KOPT-K1 (cell line): Measurements from ENCODE around the gene ACTBL2.

ENCODE experiments used
- H3K27ac ChIP-seq: fragments of 200-600 bp; sonication (generic); 2 replicates; pipeline ENCODE4 v1.5.1; 2016; ENCODE audit warnings: antibody characterized with exemption, mild to moderate bottlenecking, low read depth, low read length; ENCODE audit not compliant: poor library complexity, severe bottlenecking
- H3K36me3 ChIP-seq: fragments of 200-600 bp; sonication (generic); 2 replicates; pipeline ENCODE4 v1.5.1; 2017; ENCODE audit warnings: antibody characterized with exemption, mild to moderate bottlenecking, low read length, moderate library complexity; ENCODE audit not compliant: insufficient read depth
- H3K9me3 ChIP-seq: fragments of 200-600 bp; sonication (generic); 2 replicates; pipeline ENCODE4 v1.5.1; 2017; ENCODE audit warnings: antibody characterized with exemption, low read length, mild to moderate bottlenecking; ENCODE audit not compliant: insufficient read depth, poor library complexity, severe bottlenecking

The ACTBL2 gene

GRCh38 chr5:57445006-57445704 lies 37.5 kb downstream of the ACTBL2 start:
- H3K9me3 ChIP-seq, result no peaks in the 10 kb centered on the region
- H3K36me3 ChIP-seq, result no peaks in the 10 kb centered on the region
- no peak overlapping the region for H3K27ac ChIP-seq

- Histone ChIP-seq H3K36me3 (no peaks in the 10 kb centered on the region), H3K27ac (no peak overlapping the region), H3K9me3 (no peaks in the 10 kb centered on the region)
Observed at GRCh38 chr5:57442080-57442839, 40.4 kb downstream of the ACTBL2 start.

DNA sequence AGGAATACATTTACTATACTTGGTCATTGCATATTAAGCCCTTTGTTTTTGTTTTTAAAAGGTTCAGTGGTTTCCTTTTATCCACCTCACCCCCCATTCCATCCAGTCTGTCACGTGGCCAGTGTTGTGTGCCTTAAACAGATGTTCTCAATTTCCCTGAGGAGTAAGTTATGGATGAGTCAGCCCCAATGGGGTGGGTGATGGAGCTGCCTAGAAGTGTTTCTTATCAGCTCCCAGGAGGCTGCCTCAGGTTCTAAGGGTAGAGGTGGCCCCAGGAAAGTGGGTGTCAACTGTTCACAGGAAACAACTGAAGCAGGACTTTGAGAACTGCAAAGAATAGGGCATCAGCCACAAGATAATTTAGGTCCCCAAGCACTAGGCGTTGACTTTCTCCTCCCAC lies 41.1 kb downstream of the ACTBL2 start:
- Histone ChIP-seq H3K9me3 (no peaks in the 10 kb centered on the region), H3K27ac (no peak overlapping the region), H3K36me3 (no peaks in the 10 kb centered on the region)

DNA sequence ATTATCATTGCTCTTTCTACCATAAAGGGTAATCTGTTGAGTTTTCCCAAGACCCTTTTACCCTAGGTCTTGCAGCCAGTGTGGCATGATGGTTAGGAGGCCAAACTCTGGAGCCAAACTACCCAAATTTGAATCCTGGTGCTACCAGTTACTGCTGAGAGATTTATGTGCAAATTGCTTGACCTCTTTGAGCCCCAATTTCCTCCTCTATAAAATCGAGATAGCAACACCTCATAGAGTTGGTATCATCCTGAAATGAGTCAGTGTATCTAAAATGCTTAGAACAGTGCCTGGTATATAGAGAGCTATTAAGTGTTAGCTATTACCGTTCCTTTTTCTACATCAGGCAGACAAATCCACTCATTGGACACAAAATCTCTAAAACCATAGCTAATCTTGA lies 43.0 kb downstream of the ACTBL2 start:
- H3K27ac ChIP-seq, result no peak overlapping the region
- H3K36me3 ChIP-seq, result no peaks in the 10 kb centered on the region
- no peaks in the 10 kb centered on the region for H3K9me3 ChIP-seq

DNA sequence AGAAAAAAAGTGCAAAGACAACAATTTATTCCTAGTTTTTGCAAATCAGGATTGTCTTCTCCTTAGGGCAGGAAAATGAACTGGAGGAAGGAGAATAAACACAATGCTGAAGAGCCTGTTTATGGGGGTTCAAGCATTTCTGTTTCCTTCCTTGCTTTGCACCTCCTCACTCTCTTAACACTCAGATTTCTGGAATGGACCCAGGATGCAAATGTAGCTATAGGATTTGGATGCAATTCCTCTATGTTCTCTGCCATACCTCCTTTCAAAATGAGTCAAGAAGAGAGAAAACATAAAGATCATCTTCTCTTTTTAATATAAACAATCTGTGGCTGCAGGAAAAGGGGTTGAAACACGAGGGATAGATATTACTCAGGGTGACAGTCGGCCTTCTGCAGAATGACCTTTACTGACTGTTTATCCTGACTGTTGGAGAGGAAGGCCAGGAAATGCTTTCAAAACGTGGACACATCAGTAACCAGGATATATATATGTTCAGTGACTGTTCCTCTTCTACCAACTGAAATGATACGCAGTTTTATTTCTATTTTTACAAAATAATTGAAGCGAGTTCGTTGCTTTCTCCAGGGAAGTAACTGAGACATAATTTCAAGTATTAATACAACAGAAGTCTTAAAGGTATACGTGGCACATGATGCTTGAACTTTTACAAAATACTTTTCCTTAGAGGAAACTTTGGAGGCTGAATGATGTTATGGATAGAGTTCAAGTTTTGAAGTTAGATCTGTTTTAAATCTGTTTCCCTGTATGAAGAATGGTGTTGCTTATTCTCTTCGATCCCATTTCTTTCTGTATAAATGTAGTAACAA lies 44.4 kb downstream of the ACTBL2 start:
- no peaks in the 10 kb centered on the region for H3K36me3 ChIP-seq
- no peaks in the 10 kb centered on the region for H3K9me3 ChIP-seq
- H3K27ac ChIP-seq, result no peak overlapping the region

DNA sequence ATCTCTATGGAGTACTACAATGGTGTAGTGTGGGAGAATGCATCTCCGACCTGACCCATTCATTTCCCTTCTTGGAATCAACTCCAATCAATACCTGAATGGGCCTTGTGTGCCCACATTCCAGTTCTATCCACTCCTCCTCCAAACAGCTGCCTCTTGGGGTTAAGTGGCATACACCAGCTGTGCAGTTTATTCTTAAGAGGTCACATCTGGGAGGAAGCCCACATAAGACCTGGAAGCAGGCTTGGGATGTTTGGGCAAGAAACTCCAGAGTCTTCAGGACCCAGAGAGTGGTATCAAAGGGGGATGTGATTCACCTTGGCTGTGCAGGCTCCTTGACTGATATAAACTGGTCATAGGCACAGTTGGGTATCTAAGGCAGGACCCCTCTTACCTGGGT lies 46.0 kb downstream of the ACTBL2 start:
- H3K9me3 ChIP-seq, result no peaks in the 10 kb centered on the region
- no peak overlapping the region for H3K27ac ChIP-seq
- no peaks in the 10 kb centered on the region for H3K36me3 ChIP-seq

GRCh38 chr5:57435701-57436134 lies 46.9 kb downstream of the ACTBL2 start:
- Histone ChIP-seq H3K9me3 (no peaks in the 10 kb centered on the region), H3K36me3 (no peaks in the 10 kb centered on the region), H3K27ac (no peak overlapping the region)

- Histone ChIP-seq H3K9me3 (no peaks in the 10 kb centered on the region), H3K27ac (no peak overlapping the region), H3K36me3 (no peaks in the 10 kb centered on the region)
Observed at GRCh38 chr5:57434683-57435082, 47.9 kb downstream of the ACTBL2 start.

GRCh38 chr5:57434227-57434640 lies 48.4 kb downstream of the ACTBL2 start:
- no peaks in the 10 kb centered on the region for H3K9me3 ChIP-seq
- H3K36me3 ChIP-seq, result no peaks in the 10 kb centered on the region
- no peak overlapping the region for H3K27ac ChIP-seq

DNA sequence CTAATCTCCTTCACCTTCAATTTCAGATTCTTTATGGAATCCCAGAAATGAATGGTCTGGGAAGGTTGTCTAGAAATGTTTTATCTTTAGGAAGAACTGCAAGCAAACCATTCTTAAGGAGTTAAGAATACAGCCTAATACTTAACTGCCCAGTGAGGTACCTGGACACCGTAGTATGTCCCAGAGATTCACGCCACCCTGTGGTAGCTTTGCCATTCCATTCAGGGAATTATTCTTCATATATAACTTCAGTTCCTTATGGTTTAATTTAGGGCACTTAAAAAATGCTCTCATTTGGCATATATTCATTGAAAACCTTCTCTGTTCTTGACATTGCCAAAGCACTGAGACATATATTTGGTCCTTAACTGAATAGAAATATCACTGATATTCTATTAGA lies 49.7 kb downstream of the ACTBL2 start:
- H3K36me3 ChIP-seq, result no peaks in the 10 kb centered on the region
- H3K27ac ChIP-seq, result no peak overlapping the region

DNA sequence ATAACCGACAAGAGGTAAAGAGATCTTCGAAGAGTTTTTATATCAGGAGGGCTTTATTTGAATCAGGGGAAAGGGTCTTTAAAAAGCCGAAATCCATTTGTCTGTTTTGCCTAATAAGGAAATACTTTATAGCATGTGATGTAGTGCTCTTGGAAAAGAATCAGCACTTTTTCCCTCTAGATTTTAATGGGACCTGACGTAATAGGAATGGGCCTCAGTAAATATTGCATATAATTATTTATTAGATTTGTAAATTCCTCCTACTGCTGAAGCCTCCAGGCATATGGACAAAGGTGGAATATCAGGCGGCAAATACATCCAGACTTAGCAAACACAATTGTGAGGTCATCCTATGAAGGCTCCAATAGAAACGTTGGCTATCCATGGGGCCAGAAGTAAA lies 50.9 kb downstream of the ACTBL2 start:
- Histone ChIP-seq H3K36me3 (no peaks in the 10 kb centered on the region), H3K9me3 (no peaks in the 10 kb centered on the region), H3K27ac (no peak overlapping the region)

More for the DNA sequence above, 49.7 kb downstream of the ACTBL2 start:
- H3K9me3 ChIP-seq, result no peaks in the 10 kb centered on the region
